ENCODE results near the gene IQCF6. TPM values are rescaled to one million over a fixed set of nuclear protein-coding genes. Genes with fewer than 3 reads are reported as not detected.

Gene IQCF6
- total RNA-seq: not detected

DNA sequence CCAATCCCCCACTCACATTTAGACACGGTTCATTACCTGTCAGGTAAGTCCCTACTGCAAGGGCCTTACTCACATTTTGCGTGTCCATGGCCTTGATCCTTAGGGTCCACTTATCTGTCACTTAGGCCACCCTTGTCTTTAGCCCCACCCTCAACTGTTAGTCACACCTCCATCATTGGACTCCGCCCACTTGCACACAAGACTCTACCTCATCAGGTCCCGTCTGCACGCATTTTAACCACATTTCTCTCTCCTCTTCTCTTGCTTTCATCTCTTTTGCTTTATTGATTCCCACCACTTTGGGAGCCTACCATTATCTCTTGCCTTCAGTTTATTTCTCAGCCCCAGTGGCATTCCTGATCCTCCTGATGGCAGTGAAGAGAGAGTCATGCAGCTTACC lies at the start of gene IQCF6:
TSS of gene IQCF6 (minus strand) at position 101 of the 400 bp plus-strand sequence. CDS start at position 88, 13 bp downstream.
- no peak within 1 kb of the TSS for H3K27ac ChIP-seq
- peaks cover 20% of the 10 kb centered on the region for H3K27me3 ChIP-seq
- H3K9me3 ChIP-seq: no peaks in the 10 kb centered on the region
- no peak for ATAC-seq
- no peaks in the 10 kb centered on the region for H3K4me1 ChIP-seq
- TF ChIP-seq, protein P1, sequence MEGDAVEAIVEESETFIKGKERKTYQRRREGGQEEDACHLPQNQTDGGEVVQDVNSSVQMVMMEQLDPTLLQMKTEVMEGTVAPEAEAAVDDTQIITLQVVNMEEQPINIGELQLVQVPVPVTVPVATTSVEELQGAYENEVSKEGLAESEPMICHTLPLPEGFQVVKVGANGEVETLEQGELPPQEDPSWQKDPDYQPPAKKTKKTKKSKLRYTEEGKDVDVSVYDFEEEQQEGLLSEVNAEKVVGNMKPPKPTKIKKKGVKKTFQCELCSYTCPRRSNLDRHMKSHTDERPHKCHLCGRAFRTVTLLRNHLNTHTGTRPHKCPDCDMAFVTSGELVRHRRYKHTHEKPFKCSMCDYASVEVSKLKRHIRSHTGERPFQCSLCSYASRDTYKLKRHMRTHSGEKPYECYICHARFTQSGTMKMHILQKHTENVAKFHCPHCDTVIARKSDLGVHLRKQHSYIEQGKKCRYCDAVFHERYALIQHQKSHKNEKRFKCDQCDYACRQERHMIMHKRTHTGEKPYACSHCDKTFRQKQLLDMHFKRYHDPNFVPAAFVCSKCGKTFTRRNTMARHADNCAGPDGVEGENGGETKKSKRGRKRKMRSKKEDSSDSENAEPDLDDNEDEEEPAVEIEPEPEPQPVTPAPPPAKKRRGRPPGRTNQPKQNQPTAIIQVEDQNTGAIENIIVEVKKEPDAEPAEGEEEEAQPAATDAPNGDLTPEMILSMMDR (IDR thresholded peaks at IDR 0.05): no peak
- TF ChIP-seq POLR2AphosphoS5 (IDR thresholded peaks at IDR 0.05) (no peak), POLR2A (IDR thresholded peaks at IDR 0.05) (no peak), EP300 (IDR thresholded peaks at IDR 0.05) (no peak)
- H3K36me3 ChIP-seq: no peaks in the 10 kb centered on the region
- 99 to 100% methylated on average over 2 to 5 of the region's 5 CpGs for WGBS, 2 donors (ENCODE audit: low coverage in 1 of 2)
- no peak within 1 kb of the TSS for H3K4me3 ChIP-seq

DNA sequence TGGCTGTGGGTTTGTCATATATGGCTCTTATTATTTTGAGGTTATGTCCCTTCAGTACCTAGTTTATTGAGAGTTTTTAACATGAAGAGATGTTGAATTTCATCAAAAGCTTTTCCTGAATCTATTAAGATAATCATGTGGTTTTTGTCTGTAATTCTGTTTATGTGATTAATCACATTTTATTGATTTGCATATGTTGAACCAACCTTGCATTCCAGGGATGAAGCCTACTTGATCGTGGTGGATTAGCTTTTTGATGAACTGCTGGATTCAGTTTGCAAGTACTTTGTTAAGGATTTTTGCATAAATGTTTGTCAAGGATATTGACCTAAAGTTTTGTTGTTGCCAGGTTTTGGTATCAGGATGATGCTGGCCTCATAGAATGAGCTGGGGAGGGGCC lies 49.3 kb upstream of the IQCF6 start:
- ATAC-seq: no peak
- H3K36me3 ChIP-seq: no peaks in the 10 kb centered on the region
- no peak overlapping the region for H3K4me3 ChIP-seq
- no peak overlapping the region for H3K27ac ChIP-seq
- H3K27me3 ChIP-seq: peaks cover 25% of the 10 kb centered on the region
- 78 to 100% methylated on average over 1 of the region's 1 CpG for WGBS, 2 donors (ENCODE audit: low coverage in 1 of 2)
- TF ChIP-seq EP300 (IDR thresholded peaks at IDR 0.05): no peak
- TF ChIP-seq, protein P1 (IDR thresholded peaks at IDR 0.05): no peak
- TF ChIP-seq POLR2AphosphoS5 (IDR thresholded peaks at IDR 0.05): no peak
- no peak for TF ChIP-seq POLR2A (IDR thresholded peaks at IDR 0.05)
- no peaks in the 10 kb centered on the region for H3K4me1 ChIP-seq
- peaks cover 0 to 22% (median 0%) of the 10 kb centered on the region in 3 donors for H3K9me3 ChIP-seq

DNA sequence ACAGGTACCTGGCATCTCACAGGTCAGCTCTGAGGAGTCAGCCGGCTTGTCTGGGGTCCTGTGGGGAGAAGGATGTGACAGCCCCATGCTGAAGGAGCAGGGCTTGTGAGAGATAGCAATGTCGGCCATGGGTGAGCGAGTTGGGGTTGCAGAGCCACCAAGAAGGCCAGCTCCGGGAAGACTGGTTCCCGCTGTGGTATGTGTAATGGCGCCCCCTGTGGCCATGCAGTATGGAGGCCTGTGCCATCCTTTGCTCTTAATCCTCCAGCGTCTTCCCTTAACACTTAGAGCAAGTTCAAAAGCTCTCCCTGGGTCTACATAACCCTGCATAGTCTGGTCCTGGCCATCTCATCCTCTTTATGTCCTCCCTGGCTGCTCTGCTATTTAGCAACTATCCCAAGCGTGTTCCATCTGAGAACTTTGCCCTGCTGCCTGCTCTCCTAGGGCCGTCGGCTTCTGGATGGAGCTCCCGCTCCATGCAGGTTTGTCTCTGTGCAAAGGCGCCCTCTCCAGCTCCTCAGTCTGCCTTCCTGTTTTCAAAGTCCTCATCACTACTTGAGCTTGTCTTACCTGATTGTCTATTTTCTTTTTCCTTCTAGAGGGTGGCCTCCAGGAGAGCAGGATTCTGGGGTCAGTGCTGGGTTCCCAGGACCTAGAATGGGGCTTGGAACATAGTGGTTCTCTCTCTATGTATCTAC lies 40.8 kb upstream of the IQCF6 start:
- Histone ChIP-seq H3K4me3 (no peak overlapping the region), H3K9me3 (no peaks in the 10 kb centered on the region), H3K4me1 (no peaks in the 10 kb centered on the region), H3K36me3 (no peaks in the 10 kb centered on the region), H3K27me3 (peaks cover 44% of the 10 kb centered on the region), H3K27ac (no peak overlapping the region)
- WGBS, 2 donors (ENCODE audit: low coverage in 1 of 2): 43% methylated on average over 7 of the region's 12 CpGs; no CpG with 5 or more reads in 1 of the 2 donors
- no peak for ATAC-seq
- no peak for TF ChIP-seq POLR2A (IDR thresholded peaks at IDR 0.05)
- TF ChIP-seq, protein P1 (IDR thresholded peaks at IDR 0.05): no peak
- TF ChIP-seq EP300 (IDR thresholded peaks at IDR 0.05): no peak
- no peak for TF ChIP-seq POLR2AphosphoS5 (IDR thresholded peaks at IDR 0.05)

DNA sequence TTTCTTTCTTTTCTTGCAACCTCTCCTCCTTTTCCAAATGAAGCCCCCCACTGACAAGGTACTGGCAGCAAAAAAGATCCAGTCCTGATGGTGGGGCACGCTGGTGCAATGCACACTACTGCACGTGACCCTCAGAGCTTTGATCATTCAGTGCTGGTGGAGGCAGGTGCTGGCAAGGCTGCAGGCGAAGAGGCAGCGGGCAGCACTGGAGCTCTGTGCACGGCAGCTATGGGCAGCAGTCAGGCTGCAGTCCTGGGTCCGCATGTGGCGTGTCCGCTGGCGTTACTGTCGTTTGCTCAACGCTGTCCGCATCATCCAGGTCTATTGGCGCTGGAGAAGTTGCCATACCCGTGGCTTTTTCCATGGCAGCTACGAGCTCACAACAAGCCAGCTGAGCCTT lies 40.1 kb upstream of the IQCF6 start:
- TF ChIP-seq POLR2AphosphoS5 (IDR thresholded peaks at IDR 0.05) (no peak), EP300 (IDR thresholded peaks at IDR 0.05) (no peak), POLR2A (IDR thresholded peaks at IDR 0.05) (no peak)
- TF ChIP-seq, protein P1 (IDR thresholded peaks at IDR 0.05): no peak
- whole genome bisulfite sequencing, 2 donors (ENCODE audit: low coverage in 1 of 2): 77 to 92% methylated on average over 6 to 12 of the region's 15 CpGs
- no peak for ATAC-seq

DNA sequence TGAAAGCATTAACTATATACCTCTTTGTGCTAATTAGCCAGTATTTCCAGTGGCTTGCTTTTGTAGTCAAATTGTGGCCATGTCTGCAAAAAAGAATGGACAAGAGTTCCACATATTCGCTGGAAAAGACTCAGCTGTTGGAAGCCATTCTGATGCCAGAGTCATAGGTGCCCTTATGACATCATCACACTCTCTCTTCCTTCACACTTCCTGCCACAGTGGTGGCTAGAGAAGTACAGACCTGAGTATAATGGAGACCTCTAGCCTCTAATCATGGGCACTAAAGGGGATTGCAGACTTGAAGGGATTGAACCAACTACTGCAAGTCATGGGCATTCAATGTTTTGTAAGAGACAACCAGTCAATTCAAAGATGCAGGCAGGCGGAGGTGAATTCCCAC lies 38.3 kb upstream of the IQCF6 start:
- peaks cover 35% of the 10 kb centered on the region for H3K27me3 ChIP-seq
- no peaks in the 10 kb centered on the region for H3K9me3 ChIP-seq
- no peaks in the 10 kb centered on the region for H3K36me3 ChIP-seq
- H3K27ac ChIP-seq: no peak overlapping the region
- 74 to 80% methylated on average over 2 of the region's 2 CpGs for WGBS, 2 donors (ENCODE audit: low coverage in 1 of 2)
- no peak for ATAC-seq
- TF ChIP-seq POLR2A (IDR thresholded peaks at IDR 0.05): no peak
- TF ChIP-seq POLR2AphosphoS5 (IDR thresholded peaks at IDR 0.05): no peak
- TF ChIP-seq, protein P1 (IDR thresholded peaks at IDR 0.05): no peak
- TF ChIP-seq EP300 (IDR thresholded peaks at IDR 0.05): no peak
- H3K4me3 ChIP-seq: no peak overlapping the region
- no peaks in the 10 kb centered on the region for H3K4me1 ChIP-seq

More for the DNA sequence above, 40.1 kb upstream of the IQCF6 start:
- H3K27ac ChIP-seq: no peak overlapping the region
- no peaks in the 10 kb centered on the region for H3K9me3 ChIP-seq
- H3K4me3 ChIP-seq: no peak overlapping the region
- H3K36me3 ChIP-seq: no peaks in the 10 kb centered on the region
- no peaks in the 10 kb centered on the region for H3K4me1 ChIP-seq
- peaks cover 44% of the 10 kb centered on the region for H3K27me3 ChIP-seq

Data from gastroesophageal sphincter (tissue), 4 donors.